Thymus (tissue), 11 donors: ENCODE results near the gene TUBB3. TPM values are rescaled to one million over a fixed set of nuclear protein-coding genes. Genes with fewer than 3 reads are reported as not detected.
"Not testable (repeated sequence)": the region's sequence is repeated elsewhere in the genome, so short reads cannot be mapped to it uniquely, and the experiment has no call there.

Source experiments
- DNase-seq, 9 donors: peaks; one replicate each; pipeline ENCODE4 v3.0.0-alpha.2; 2013; ENCODE audit warnings: low spot score in 9 of 9, low read depth in 6 of 9, missing footprints in 1 of 9
- H3K27ac ChIP-seq, 2 donors: one replicate each; pipeline ENCODE4 v1.5.1; 2013; ENCODE audit warnings: control low read depth in 1 of 2, low read depth in 1 of 2, low read length in 1 of 2, mild to moderate bottlenecking in 1 of 2, moderate library complexity in 1 of 2
- H3K27me3 ChIP-seq, 2 donors: one replicate each; pipeline ENCODE4 v1.5.1; 2013; ENCODE audit warnings: low read length in 1 of 2; ENCODE audit not compliant: control insufficient read depth in 2 of 2, insufficient read depth in 1 of 2
- H3K36me3 ChIP-seq, 2 donors: one replicate each; pipeline ENCODE4 v1.5.1; 2013; ENCODE audit warnings: low read length in 1 of 2, mild to moderate bottlenecking in 1 of 2, moderate library complexity in 1 of 2; ENCODE audit not compliant: control insufficient read depth in 2 of 2, insufficient read depth in 2 of 2
- H3K4me1 ChIP-seq, 2 donors: one replicate each; pipeline ENCODE4 v1.5.1; 2013; ENCODE audit warnings: low read length in 2 of 2; ENCODE audit not compliant: control insufficient read depth in 2 of 2, insufficient read depth in 2 of 2
- H3K4me3 ChIP-seq, 2 donors: one replicate each; pipeline ENCODE4 v1.5.1; 2013; ENCODE audit warnings: low read length in 2 of 2, control low read depth in 1 of 2, mild to moderate bottlenecking in 1 of 2
- H3K9me3 ChIP-seq, 2 donors: one replicate each; pipeline ENCODE4 v1.5.1; 2013; ENCODE audit warnings: low read length in 1 of 2, mild to moderate bottlenecking in 1 of 2; ENCODE audit not compliant: control insufficient read depth in 2 of 2, insufficient read depth in 1 of 2
- WGBS: extraction: QIAGEN DNeasy Blood & Tissue Kit; methylation state at CpG from one replicate; pipeline ENCODE4 v1.1.7; 2013; 5-methylcytosine and 5-hydroxymethylcytosine counted together
- polyA plus RNA-seq: library from polyadenylated mRNA; stranded (reverse); fragments of 200-250 nt; gene quantifications from one replicate; pipeline ENCODE4 v1.2.3, GENCODE V29; 2013
- total RNA-seq: library from RNA; stranded (reverse); fragments of 120-200 nt; gene quantifications from one replicate; pipeline ENCODE4 v1.2.4, GENCODE V29; 2013
- donor health status: healthy.

TUBB3 gene
- total and polyA plus RNA-seq, 2 donors: 3.4 to 10.6 TPM

DNA sequence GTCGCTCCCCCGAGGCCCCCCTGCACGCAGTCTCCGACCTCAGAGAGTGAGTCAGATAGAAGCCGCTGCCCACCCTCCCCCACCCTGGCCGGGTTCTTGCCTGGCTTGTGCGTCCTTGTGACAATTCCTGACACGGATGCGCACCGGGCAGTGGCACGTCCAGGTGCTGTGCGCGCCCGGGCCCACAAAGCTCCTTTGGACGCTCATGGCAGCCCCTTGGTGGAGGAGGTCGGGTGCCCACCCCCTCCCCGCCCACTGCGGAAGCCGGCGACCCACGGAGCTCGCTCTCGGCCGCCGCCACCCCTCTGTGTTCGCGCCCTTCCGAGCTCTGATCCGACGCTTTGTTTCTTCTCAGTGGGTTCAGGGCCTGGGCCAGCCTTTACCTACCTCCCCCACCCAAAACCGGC lies 662 bp upstream of the TUBB3 start:
- 2% methylated on average over 31 of the region's 31 CpGs for WGBS
- H3K4me1 ChIP-seq: peaks cover 33 to 67% of the 10 kb centered on the region in 2 donors
- peak in 1 of 9 donors; percentile 16 for DNase-seq

DNA sequence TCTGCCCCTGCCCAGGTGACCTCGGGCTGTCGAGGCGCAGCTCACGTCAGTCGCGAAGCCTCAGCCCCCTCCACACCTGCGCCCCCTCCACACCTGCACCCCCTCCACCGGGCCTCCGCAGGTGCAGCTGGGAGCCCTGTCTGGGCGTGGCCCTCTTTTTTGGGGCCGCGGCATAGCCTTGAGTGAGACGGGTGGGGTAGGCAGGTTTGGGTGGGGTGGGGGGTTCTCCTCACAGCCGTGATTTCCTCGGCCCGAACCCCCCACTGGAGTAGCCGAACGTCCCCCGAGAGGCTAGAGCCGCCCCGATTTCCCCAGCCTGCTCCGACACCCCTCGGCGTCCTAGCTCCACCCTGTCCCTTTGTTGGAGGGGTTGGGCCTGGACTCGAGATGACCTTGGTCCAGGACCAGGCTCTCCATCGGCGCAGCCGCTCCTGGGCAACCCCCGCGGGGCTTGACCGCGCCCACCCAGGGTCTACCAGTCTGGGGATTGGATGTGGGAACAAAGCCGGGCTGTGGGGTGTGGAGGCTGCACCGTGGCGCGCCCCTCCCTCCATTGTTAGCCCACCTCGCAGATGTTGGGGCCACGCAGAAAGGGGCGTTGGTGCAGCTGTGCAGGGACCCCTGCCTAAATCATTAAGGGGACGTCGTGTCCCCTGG lies 626 bp downstream of the TUBB3 start:
- 7% methylated on average over 41 of the region's 41 CpGs for WGBS
- H3K27me3 ChIP-seq: peaks cover 73 to 89% of the 10 kb centered on the region in 2 donors

More for the DNA sequence above, 662 bp upstream of the TUBB3 start:
- Histone ChIP-seq H3K27ac (peak overlapping the region in 1 of 2 donors; percentile 30), H3K36me3 (no peaks in the 10 kb centered on the region), H3K4me3 (peak overlapping the region; percentile 34 to 52), H3K9me3 (peaks cover 0 to 4% of the 10 kb centered on the region in 2 donors), H3K27me3 (peaks cover 74 to 94% of the 10 kb centered on the region in 2 donors)

GRCh38 chr16:89924297-89924924 lies 1.3 kb downstream of the TUBB3 start:
- Histone ChIP-seq H3K9me3 (peaks cover 0 to 4% of the 10 kb centered on the region in 2 donors), H3K27ac (no peak overlapping the region), H3K4me1 (peaks cover 23 to 50% of the 10 kb centered on the region in 2 donors), H3K27me3 (peaks cover 68 to 83% of the 10 kb centered on the region in 2 donors), H3K36me3 (no peaks in the 10 kb centered on the region), H3K4me3 (no peak overlapping the region)
- DNase-seq: peak in 2 of 9 donors; percentile 48 to 58
- 5% methylated on average over 14 of the region's 14 CpGs for WGBS

More for the DNA sequence above, 626 bp downstream of the TUBB3 start:
- Histone ChIP-seq H3K4me1 (peaks cover 23 to 54% of the 10 kb centered on the region in 2 donors), H3K27ac (no peak overlapping the region), H3K4me3 (peak overlapping the region in 1 of 2 donors; percentile 52), H3K9me3 (peaks cover 0 to 4% of the 10 kb centered on the region in 2 donors), H3K36me3 (no peaks in the 10 kb centered on the region)
- DNase-seq: no peak

- H3K36me3 ChIP-seq: no peaks in the 10 kb centered on the region
- peaks cover 63 to 77% of the 10 kb centered on the region in 2 donors for H3K27me3 ChIP-seq
- H3K27ac ChIP-seq: no peak overlapping the region
- DNase-seq: no peak
- H3K9me3 ChIP-seq: peaks cover 0 to 4% of the 10 kb centered on the region in 2 donors
- 31% methylated on average over 4 of the region's 4 CpGs for WGBS
- peaks cover 23 to 50% of the 10 kb centered on the region in 2 donors for H3K4me1 ChIP-seq
- H3K4me3 ChIP-seq: no peak overlapping the region
Measured at GRCh38 chr16:89924925-89925307, 1.8 kb downstream of the TUBB3 start.

GRCh38 chr16:89925596-89926079 lies 2.5 kb downstream of the TUBB3 start:
- Histone ChIP-seq H3K36me3 (no peaks in the 10 kb centered on the region), H3K27ac (no peak overlapping the region), H3K4me1 (peaks cover 21 to 48% of the 10 kb centered on the region in 2 donors), H3K27me3 (peaks cover 55 to 70% of the 10 kb centered on the region in 2 donors), H3K4me3 (peak overlapping the region; percentile 13 to 46), H3K9me3 (peaks cover 0 to 4% of the 10 kb centered on the region in 2 donors)
- WGBS: 1% methylated on average over 42 of the region's 42 CpGs
- no peak for DNase-seq

DNA sequence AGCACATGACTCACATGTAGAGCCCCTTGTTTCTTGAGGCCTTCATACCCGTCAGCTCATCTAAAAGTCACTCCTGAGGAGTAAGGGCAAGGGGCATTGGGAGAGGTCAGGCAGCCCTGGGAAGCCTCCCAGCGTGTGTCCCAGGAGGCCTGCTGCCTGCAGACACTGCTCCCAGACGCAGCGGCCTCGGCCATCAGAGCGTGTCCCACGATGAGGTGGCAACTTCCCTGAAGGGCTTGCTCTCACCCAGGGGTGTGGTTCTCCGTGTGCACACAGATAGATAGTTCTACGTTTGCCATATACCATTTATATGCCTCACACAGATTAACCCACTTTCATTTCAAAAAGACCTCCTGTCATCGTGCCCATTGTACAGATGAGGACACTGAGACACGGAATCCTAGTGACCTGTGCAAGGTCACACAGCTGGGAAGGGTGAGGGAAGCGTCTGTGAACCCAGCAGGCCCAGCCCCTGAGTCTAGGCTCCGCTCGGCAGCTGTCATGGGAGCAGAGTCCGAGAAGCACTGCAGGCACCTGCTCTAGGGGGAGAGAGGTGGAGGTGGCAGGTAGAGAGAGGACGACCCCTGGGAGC lies 8.3 kb downstream of the TUBB3 start:
- no peak for DNase-seq
- Histone ChIP-seq H3K36me3 (no peaks in the 10 kb centered on the region), H3K9me3 (no peaks in the 10 kb centered on the region), H3K4me1 (peaks cover 0 to 2% of the 10 kb centered on the region in 2 donors), H3K27ac (no peak overlapping the region), H3K4me3 (no peak overlapping the region), H3K27me3 (peaks cover 7 to 13% of the 10 kb centered on the region in 2 donors)
- 94% methylated on average over 16 of the region's 16 CpGs for WGBS

GRCh38 chr16:89931964-89932363 lies 8.8 kb downstream of the TUBB3 start:
- Histone ChIP-seq H3K4me1 (no peaks in the 10 kb centered on the region), H3K27me3 (peaks cover 5 to 8% of the 10 kb centered on the region in 2 donors), H3K36me3 (no peaks in the 10 kb centered on the region), H3K4me3 (no peak overlapping the region), H3K9me3 (no peaks in the 10 kb centered on the region), H3K27ac (no peak overlapping the region)
- DNase-seq: no peak
- 94% methylated on average over 6 of the region's 6 CpGs for WGBS

- not testable (repeated sequence) for H3K36me3 ChIP-seq, H3K9me3 ChIP-seq, H3K4me1 ChIP-seq, H3K27me3 ChIP-seq, H3K4me3 ChIP-seq, DNase-seq, H3K27ac ChIP-seq
- WGBS: 96% methylated on average over 29 of the region's 29 CpGs
Measured at GRCh38 chr16:89934019-89934418, 10.9 kb downstream of the TUBB3 start.
